ENCODE measurements around the gene CACUL1. TPM values are rescaled to one million over a fixed set of nuclear protein-coding genes. Genes with fewer than 3 reads are reported as not detected.

CACUL1 gene
- total RNA-seq, 1 experiment from 2014 or later, result 38.5 TPM

DNA sequence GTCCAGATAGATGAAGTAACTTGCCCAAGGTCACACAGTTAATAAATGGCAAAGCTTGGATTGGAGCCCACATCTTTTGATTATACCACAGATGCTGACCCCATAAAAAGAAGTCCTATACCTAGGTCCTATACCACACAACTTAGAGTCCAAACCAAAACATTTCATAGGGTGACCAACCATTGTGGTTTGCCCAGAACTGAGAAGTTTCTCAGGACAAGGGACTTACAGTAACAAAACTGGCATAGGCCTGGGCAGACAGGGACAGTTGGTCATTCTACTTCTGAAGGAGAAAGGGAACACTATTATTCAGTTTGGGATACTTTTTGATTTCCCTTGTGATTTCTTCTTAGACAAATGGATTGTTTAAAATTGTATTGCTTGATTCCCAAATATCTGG, 126.4 kb downstream of the CACUL1 start:
- Histone ChIP-seq H3K56ac (ENCODE audit: insufficient read length, low read depth, low read length) (no peak overlapping the region), H4K91ac (ENCODE audit: insufficient read length, low read depth, low read length) (no peak overlapping the region), H3K9ac (ENCODE audit: extremely low read depth, insufficient read length, low read length) (no peak overlapping the region), H3T11ph (ENCODE audit: low read length) (no peak overlapping the region), H2AFZ (ENCODE audit: low read length) (no peak overlapping the region), H3K23ac (ENCODE audit: insufficient read length, low read depth, low read length) (no peak overlapping the region), H3K18ac (ENCODE audit: insufficient read length, low read depth, low read length) (no peak overlapping the region), H4K5ac (ENCODE audit: insufficient read length, low read depth, low read length) (no peak overlapping the region), H3K23me2 (ENCODE audit: insufficient read length, low read depth, low read length, poor library complexity, severe bottlenecking) (no peaks in the 10 kb centered on the region), H2BK12ac (ENCODE audit: insufficient read length, low read depth, low read length) (no peak overlapping the region), H3K79me2 (ENCODE audit: insufficient read depth, low read length) (no peaks in the 10 kb centered on the region), H3K27me3 (ENCODE audit: insufficient read depth, low read length) (no peaks in the 10 kb centered on the region), H2AK5ac (ENCODE audit: insufficient read length, low read length) (no peak overlapping the region), H4K20me1 (ENCODE audit: control insufficient read depth, insufficient read depth, insufficient read length) (no peaks in the 10 kb centered on the region), H3K79me1 (ENCODE audit: insufficient read depth, low read depth, low read length, poor library complexity, severe bottlenecking) (no peaks in the 10 kb centered on the region), H2BK120ac (ENCODE audit: low read depth, low read length, poor library complexity, severe bottlenecking) (no peak overlapping the region), H3K4me2 (ENCODE audit: insufficient read depth, insufficient read length, low read length) (no peak overlapping the region), H3K4me1 (ENCODE audit: insufficient read depth, low read length) (no peaks in the 10 kb centered on the region), H3K14ac (ENCODE audit: insufficient read depth, low read length) (no peak overlapping the region), H2BK5ac (ENCODE audit: insufficient read length, low read length) (no peak overlapping the region), H3K27ac (ENCODE audit: insufficient read length, low read depth, low read length) (no peak overlapping the region), H2BK15ac (ENCODE audit: low read depth, low read length) (no peak overlapping the region), H4K8ac (replicated peaks; ENCODE audit: insufficient read length, low read depth, low read length) (no peak overlapping the region), H3K9me3 (ENCODE audit: control insufficient read depth, low read depth, low read length) (no peaks in the 10 kb centered on the region), H2BK20ac (ENCODE audit: low read depth, low read length, poor library complexity, severe bottlenecking) (no peak overlapping the region), H3K4ac (ENCODE audit: low read depth, low read length) (no peak overlapping the region)
- TF ChIP-seq, protein P1, sequence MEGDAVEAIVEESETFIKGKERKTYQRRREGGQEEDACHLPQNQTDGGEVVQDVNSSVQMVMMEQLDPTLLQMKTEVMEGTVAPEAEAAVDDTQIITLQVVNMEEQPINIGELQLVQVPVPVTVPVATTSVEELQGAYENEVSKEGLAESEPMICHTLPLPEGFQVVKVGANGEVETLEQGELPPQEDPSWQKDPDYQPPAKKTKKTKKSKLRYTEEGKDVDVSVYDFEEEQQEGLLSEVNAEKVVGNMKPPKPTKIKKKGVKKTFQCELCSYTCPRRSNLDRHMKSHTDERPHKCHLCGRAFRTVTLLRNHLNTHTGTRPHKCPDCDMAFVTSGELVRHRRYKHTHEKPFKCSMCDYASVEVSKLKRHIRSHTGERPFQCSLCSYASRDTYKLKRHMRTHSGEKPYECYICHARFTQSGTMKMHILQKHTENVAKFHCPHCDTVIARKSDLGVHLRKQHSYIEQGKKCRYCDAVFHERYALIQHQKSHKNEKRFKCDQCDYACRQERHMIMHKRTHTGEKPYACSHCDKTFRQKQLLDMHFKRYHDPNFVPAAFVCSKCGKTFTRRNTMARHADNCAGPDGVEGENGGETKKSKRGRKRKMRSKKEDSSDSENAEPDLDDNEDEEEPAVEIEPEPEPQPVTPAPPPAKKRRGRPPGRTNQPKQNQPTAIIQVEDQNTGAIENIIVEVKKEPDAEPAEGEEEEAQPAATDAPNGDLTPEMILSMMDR (conservative IDR thresholded peaks at IDR 0.05), result no peak
- no peak for DNase-seq
- Mint-ChIP-seq H3K36me3 (ENCODE audit: insufficient read depth in 1 of 3, low read depth in 3 of 3) (no peaks in the 10 kb centered on the region), H3K9me3 (no peaks in the 10 kb centered on the region), H3K27me3 (ENCODE audit: low read depth) (peaks cover 34% of the 10 kb centered on the region), H3K27ac (no peak overlapping the region), H3K4me1 (peaks cover 23 to 38% of the 10 kb centered on the region in 2 experiments), H3K4me3 (no peak overlapping the region)

Data from H9 (cell line).